ENCODE data around the gene MYO18A.

GRCh38 chr17:29165261-29165660 is 14.9 kb downstream of the MYO18A start:
- TF ChIP-seq CTCF (IDR thresholded peaks at IDR 0.05 in 4 of 5, conservative IDR thresholded peaks at IDR 0.05 in 1 of 5) (no peak), POLR2A (IDR thresholded peaks at IDR 0.05) (no peak)

Measured in gastrocnemius medialis (tissue), 4 donors.